GM12892 (cell line): ENCODE results near the gene BORCS5.

Source experiments
- POLR2A ChIP-seq: IDR thresholded peaks from 2 replicates; pipeline ENCODE4 v1.6.1; 2011; ENCODE audit warnings: low read depth, low read length, control low read depth
- POLR2AphosphoS5 ChIP-seq: IDR thresholded peaks from 2 replicates; pipeline ENCODE4 v1.6.1; 2011; ENCODE audit warnings: low read depth, low read length, control low read depth

DNA sequence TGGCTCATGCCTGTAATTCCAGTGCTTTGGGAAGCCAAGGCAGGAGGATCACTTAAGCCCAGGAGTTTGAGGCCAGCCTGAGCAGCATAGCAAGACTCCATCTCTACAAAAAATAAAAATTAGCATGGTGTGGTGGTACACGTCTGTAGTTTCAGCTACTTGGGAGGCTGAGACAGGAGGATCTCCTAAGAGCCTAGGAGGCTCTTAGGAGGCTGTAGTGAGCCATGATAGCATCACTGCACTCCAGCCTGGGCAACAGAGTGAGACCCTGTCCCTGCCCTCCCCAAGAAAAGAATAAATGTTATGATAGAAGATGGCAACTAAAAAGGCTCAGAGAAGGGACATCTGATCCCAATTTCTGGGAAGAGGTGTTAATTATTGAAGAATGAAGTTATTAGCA, 3.6 kb upstream of the BORCS5 start:
- TF ChIP-seq POLR2AphosphoS5 (no peak), POLR2A (no peak)
